ENCODE results near the gene RABL2B.
"Not testable (repeated sequence)": the region's sequence is repeated elsewhere in the genome, so short reads cannot be mapped to it uniquely, and the experiment has no call there.

- not testable (repeated sequence) for TF ChIP-seq POLR2A, CTCF (IDR thresholded peaks at IDR 0.05)
These were observed at the start of gene RABL2B for GRCh38 chr22:50783033-50783879.
